NCI-H2029 treated with DMSO at 0.1 percent for 48 hours (cell line): ENCODE measurements around the gene KCNH4.
"Not testable (repeated sequence)": the region's sequence is repeated elsewhere in the genome, so short reads cannot be mapped to it uniquely, and the experiment has no call there.

ENCODE experiments used
- DNase-seq: peaks from one replicate; lab custom pipeline; 2025; lab: John Stamatoyannopoulos, UW

Gene KCNH4

DNA sequence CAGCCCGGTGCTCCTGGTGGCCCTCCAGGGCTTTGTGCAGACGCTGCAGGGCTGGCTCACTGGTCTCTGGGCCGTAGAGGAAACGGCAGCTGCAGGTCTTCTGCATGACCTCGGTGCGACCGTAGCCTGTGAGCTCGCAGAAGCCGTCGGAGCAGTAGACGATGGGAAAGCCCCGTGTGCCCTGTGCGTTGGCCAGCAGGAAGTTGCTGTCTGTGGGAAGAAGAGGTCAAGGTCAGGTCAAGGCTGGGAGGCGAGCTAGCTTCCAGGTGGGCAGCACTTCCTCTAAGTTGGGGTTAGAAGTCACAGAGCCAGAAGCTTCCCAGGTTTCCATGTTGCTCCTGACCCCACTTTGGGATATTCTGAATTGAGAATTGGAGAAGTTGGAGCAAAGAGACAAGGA is 2.1 kb downstream of the KCNH4 start:
- DNase-seq, result no peak

DNA sequence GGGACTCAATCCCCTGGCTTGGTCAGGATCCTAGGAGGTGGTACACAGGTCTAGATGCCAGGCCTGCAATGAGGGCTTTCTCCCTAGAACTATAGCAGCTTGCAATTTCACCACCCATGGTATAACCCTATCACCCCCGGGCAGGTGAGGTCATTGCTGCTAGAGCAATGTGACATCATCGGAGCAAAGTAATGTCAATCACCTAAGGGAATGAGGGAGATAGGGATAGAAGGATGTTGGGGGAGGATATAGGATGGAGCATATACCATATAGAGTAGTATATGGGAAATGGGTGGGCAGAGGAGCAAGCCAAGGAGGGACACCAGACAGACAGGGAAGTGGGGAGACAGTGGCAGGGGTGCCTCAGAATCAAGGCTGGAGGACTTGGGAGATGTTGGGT is 3.3 kb downstream of the KCNH4 start:
- DNase-seq, result no peak

DNA sequence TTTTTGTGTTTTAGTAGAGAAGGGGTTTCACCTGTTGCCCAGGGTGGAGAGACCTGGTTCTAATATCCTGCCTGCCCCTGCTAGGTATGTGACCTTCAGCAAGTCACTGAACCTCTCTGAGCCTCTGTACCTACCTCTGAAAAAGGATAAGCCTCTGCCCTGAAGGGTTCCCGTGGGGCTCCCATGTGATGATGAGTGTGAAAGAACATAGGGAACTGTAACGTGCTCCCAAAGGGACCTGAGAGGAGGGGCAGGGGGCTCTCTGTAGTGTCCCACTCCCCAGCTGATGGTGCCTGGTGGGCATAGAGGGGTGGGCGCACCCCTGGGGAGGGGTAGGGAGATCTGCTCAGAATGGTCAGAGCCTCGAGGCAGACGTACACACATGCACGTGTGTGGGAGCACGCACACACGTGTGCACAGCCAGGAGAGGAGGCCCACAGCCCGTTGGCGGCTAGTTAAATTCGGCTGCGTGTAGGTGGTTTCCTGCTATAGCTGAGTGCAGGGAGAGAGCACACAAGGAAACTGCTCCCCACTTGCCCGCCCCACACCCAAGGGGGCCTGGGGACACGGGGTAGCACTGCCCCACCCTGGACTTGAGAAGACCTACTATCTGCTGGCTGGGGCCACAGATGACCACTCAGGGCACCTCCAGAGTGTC is 6.7 kb downstream of the KCNH4 start:
- DNase-seq, result no peak

DNA sequence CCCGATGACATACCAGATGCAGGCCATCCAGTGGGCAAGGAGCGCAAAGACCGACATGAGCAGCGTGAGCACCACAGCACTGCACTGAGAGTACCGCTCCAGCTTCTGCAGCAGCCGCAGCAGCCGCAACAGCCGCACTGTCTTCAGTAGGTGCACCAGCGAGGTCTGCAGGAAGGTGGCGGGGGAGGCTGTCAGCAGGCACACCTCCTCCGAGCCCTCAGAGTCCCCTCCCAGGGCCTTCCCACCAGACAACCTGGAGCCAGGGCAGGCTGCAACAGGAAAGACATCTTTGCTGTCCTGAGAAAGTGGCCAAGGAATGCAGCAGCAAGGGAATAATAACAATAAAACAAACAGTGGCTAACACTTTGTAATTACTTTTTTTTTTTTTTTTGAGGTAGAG is 9.1 kb downstream of the KCNH4 start:
- no peak for DNase-seq

DNA sequence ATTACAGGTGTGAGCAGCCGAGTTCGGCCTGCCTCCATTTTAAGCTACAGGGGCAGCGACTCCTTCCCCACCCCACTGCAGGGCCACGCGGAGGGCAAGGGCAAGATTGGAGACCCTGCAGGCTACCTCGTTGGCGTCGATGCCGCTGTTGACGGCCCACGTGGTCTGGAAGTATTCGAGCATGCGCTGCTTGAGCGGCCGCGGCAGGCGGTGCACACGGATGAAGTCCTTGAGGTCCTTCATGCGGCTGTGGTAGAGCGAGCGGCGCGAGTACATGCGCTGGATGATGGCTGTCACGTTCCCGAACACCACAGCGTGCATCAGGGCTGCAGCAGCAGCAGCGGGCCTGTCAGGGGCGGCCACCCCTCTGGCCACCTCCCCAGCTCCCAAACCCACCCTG is 11.6 kb downstream of the KCNH4 start:
- no peak for DNase-seq

DNA sequence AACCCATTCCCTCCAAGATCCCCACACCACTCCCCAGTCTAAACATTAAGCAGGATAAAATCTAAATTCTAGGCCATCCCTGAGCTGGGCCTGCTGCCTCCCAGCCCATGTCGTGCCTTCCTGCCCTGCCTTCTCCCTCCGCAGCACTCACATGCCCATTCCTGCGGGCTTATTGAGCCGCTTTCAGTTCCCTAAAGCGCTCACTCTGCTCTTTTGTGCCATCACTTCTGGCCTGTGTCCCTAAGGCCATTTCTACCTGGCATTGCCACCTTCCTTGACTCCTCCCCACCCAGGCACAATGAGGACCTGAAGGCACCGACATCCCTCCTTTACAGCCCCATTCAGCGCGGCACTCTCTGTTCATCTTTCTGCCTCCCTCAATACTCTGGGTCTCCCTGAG is 13.1 kb downstream of the KCNH4 start:
- no peak for DNase-seq

DNA sequence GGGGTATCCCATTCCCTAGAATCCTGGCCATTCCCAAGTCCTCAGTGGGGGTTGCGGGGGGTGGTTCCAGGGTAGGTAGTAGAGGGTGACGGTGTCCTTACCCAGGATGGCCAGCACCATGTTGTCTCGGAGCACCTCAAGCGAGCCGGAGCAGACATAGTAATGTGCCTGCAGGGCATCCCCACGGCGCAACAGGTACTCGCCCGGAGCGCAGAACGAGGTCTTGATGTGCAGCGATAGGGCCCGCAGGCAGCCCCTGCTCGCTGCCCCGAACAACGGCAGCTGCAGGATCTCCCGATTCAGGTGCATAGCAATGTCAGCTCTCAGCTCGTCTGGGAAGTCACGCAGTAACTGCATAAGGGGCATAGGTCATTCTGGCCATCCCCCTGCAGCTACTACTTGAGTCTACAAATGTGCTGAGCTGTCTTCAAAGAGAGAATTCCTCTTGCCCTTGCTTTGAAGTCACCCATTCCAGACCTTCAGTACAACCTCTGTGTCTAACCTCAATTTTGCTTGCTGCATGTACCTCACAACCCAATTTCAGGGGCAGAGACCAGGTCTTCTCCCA is 14.7 kb downstream of the KCNH4 start:
- no peak for DNase-seq

DNA sequence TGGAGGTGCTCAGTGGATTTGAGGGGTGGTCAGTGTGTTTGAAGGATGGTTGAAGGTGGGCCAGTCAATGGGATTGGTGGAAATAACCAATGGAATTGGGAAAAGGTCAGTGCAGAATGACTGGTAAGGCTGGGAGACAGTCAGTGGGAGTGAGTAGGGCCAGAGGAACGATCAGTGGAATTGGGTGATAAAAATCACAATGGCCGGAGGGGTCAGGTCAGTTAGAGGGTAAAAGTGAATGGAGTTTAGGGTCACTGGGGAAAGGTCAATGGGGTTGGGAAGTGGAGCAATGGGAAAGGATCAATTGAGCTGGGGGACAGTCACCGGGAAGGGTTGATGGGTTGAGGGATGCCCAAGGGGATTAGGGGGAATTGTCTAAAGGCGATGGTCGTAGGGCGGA is 15.2 kb downstream of the KCNH4 start:
- DNase-seq, result no peak

DNA sequence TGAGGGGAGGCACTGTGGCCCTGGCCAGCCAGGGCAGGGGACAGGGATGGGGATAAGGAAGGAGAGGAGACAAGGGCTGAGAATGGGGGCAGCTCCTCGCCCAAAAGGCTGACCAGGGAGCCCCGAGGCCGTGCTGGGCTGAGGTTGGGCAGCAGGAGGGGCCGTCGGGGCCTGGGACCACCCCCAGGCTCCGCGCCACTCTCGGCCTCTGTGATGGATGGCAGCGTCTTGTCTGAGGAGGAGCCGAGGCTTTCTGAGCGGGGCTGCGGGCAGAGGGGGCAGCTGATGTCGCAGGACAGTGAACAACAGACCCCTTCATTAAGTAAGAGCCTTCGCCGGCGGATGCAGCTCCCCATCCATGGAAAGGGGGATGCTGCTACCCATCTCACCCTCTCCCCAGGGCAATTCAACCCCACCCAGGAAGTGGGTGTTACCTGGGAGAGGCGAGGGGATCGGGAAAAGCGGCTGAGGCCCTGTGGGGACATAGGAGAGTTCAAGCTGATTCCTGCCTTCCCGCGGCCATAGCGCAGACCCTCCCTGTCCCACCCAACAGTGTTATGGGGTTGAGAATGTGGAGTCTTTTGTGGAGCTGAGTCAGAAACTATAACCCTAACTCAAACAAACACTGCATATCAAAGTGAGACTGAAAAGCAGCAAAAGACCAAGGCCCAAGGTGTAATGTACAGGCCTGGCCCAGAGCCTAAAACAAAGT is 17.1 kb downstream of the KCNH4 start:
- DNase-seq, result no peak

DNA sequence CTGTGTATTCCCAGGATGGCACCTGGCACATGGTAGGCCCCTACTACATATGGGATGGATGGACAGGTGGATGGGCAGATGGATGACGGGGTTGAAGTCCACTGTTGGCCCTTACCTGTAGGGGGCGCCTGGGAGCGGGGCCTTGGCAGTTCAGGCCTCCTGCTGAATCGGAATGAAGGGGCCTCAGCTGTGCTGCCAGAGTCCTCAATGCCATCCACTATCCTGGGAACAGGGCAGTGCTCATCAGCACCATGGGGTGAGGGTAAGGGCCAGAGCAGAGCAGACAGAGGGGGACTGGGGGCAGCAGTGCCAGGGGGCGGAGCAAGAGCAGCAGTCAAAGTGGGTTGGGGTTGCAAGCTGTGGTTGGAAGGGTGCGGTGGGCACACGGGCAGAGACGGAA is 17.8 kb downstream of the KCNH4 start:
- DNase-seq, result no peak

DNA sequence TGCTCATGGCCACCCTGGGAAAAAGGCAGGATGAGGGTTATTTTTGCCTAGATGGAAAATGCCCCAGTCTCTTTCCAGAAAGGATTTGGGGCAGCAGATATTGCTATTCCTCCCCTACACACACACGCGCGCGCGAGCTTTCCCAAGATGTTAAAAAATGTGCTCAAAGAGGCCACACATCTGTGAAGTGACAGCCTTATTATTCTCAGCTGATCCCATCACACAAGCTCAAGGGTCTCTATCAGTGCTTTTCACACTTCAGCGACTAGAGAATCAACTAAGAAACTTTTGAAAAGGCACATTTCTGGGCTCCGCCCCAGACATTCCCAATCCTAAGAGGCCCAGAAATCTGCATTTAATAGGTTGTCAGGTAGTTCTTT is 20.4 kb downstream of the KCNH4 start:
- no peak for DNase-seq

DNA sequence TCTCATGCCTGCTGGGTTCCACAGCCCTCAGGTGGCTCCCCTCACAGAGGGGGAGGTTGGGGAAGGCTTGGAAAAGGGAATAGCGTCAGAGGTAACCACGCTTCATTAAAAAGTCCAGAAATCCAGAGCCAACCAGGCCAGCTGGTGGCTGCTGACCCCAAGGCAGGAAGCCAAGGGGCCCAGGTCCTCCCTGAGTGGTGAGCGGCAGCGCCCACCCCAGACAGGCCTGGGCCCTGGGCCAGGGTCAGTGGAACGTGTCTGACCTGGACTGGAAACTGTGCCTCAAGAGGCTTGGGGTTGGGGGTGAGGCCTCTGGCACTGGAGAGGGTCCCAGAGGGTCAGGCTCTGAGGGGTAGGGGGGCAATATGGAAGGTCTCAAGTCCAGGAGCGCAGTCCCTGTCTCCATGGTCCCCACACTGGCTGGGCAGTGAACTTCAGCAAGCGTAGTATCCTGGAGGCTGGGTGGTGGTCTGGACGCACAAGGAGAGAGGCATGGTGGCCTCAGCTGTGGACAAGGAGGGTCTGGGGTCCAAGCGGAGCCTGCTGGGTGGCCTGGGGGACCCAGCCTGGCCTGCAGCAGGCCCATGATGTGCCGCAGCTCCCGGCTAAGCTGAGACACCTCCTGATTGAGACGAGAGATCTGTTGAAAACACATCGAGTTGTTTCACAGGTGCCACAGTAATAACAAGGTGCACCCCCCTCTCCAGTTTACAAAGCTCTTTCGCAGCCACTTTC is 21.0 kb downstream of the KCNH4 start:
- DNase-seq, result no peak

DNA sequence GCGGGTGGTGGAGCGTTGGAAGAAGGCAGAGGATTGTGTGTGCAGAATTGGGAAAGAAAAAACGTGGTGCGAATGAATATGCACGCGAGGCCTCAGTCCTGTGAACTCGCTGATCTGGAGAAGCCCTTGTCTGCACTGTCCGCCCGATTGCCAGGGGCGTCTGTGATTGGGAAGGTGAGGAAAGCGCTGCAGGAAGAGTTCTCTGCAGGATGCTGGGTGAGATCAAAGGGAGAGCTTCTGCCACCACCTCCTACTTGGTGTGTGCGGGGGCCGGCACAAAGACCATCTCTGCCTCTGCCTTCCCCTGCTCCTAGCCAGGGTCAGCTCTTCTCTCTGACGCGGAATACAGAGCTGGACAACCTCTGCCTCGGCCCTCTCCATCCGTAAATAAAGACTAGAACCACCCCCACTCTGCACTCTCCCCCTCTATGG is 25.3 kb downstream of the KCNH4 start:
- DNase-seq, result no peak

DNA sequence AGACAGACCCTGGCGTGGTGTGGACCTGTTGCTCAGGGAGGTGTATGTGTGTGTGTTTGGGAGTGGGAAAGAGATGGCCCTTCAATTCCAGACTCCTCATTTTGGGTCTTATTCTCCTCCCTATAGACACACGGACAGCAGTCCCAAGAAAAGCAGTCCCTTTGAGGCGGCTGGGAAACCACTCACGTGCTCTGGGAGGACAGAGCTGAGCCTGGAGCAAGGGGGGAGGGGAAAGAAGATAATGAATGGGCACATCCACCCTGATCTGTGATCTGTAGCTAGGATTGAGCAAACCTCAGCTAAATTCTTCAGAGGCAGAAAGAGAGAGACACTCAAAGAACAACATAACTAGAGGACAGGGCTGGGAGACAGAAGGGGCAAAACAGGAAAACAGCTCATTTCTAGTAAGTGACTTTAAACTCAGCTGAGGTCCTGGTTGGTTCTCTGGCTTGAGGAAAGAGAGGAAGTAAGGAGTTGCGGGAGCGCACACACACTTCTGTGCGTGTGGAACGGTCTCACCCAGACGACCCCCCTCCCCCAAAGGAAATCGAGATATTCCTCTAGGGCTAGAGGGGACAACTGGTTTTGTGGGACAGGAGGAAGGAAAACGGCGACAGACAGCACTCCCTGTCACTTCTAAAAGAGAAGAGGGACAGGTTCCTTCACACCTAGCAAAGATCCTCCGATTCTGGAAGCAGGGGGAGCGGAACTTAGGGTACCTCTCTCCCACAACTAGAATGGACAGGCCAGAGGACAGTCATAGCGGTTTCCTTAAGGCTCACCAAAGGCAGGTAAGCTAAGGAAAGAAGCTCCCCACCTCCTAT is 26.8 kb downstream of the KCNH4 start:
- no peak for DNase-seq

DNA sequence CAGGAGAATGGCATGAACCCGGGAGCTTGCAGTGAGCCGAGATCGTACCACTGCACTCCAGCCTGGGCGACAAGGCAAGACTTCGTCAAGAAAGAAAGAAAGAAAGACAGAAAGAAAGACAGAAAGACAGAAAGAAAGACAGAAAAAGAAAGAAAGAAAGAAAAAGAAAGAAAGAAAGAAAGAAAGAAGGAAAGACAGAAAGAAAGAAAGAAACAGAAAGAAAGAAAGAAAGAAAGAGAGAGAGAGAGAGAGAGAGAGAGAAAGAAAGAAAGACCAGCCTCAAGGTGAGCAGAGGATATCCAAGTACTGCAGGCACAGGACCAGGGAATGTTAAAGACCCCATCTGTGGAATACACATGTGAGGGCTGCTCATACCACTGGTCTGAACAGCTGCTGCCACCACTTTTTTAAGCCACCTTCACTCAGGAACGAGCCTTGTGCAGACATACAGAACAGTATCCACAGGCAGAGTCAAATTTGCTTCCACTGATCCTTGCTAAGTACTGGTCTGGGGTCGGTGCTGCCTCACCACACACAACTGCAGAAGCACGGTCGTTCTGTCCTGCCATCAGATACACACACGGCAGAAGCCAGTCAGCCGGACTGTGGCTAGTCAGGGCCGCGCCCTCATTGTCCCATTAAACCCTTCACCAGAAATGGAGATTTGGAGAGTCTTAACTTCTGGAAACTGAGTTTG is 33.9 kb downstream of the KCNH4 start:
- no peak for DNase-seq

DNA sequence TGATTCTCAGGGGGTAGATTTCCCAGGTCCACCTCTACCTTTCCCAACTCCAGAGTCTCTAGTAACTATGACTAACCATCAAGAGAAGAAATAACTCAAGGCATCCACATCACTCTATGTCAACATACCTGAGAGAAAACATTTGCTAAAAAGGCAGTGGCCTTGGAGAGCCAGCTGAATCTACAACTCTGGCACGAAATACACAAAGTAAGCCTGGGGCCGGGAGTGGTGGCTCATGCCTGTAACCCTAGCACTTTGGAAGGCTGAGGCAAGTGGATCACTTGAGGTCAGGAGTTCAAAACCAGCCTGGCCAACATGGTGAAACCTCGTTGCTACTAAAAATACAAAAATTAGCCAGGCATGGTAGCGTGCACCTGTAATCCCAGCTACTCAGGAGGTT is 37.8 kb downstream of the KCNH4 start:
- DNase-seq, result not testable (repeated sequence)

DNA sequence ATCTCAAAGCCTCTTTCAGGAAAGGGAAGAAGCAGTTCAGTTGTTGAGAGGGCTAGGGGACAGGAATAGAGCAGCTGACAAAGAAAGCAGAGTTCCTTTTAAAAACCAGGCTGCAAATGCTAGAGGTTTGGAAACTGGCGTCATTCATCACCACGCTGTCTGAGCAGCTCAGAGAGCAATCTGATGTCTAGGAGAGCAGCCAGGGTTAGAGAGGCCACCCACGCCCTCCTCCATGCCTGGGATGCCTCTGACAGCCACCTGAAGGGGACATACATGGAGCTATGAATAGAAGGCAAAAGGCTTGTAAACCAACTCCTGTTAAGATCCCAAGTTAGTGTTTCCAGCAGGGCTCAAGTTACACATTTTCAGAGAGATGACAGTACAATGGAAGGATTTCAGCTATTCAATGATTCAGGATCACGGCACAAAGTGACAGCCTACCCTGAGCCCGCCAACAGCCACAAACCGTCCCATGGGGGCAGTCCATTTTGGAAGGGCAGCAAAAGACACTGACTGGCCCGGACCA is 38.5 kb downstream of the KCNH4 start:
- no peak for DNase-seq

DNA sequence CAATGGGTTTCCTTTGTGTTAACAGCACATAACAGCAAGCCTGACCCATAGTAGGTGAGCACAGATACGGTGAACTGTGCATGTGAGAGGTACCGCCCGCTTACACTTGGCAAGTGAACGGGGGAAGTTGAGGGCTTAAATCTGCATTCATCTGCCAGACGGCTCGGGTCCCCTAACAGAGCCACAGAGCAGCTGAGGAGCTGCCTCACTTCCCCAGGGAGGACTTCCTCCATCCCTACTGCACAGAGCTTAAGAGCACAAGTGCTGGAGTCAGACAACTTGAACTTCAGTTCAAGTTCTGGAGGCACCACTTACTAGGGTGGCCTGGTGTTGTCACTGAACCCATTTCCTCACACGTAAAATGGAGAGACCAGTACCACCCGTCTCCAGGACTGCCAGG is 39.6 kb downstream of the KCNH4 start:
- no peak for DNase-seq

DNA sequence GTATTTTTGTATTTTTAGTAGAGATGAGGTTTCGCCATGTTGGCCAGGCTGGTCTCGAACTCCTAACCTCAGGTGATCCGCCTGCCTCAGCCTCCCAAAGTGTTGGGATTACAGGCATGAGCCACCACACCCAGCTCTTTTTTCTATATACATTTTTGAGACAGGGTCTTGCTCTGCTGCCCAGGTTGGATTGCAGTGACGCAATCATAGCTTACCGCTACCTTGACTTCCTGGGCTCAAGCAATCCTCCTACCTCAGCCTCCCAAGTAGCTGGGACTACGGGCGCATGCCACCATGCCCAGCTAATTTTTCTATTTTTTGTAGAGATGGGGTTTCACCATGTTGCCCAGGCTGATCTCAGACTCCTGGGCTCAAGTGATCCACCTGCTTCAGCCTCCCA is 40.3 kb downstream of the KCNH4 start:
- not testable (repeated sequence) for DNase-seq

DNA sequence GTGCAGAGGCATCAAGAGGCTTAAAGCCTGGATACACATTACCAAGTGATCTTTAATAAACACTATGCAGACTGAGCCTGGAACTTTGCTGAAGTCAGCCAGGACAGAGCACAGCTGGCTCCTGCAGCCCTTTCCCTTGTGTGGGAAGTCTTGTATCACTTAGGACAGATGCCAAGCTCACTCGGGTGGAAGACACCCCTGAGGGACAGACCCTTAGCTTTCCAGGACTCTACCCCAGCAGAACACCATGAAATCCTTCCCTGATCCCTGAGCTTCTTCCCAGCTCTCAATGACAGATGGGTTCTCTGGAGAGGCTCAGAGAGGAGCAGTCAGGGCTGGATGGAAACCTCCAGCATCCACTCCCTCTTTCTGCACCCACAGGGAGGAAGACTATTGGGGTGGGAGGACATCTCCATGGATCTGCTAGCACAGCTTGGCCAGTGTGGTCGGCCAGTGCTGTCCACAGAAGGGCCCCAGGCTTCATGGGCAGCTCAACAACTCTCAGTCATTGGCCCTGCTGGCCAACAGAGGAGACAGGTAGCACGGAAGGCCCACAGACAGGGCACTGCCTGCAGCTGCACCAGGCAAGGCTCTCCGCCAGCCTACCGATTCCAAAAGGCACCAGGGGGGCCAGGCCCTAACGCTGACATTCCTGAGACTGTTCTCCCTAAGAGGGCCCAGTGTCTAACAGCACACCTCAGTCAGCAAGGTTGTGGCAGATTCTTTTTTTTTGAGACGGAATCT is 42.0 kb downstream of the KCNH4 start:
- no peak for DNase-seq

DNA sequence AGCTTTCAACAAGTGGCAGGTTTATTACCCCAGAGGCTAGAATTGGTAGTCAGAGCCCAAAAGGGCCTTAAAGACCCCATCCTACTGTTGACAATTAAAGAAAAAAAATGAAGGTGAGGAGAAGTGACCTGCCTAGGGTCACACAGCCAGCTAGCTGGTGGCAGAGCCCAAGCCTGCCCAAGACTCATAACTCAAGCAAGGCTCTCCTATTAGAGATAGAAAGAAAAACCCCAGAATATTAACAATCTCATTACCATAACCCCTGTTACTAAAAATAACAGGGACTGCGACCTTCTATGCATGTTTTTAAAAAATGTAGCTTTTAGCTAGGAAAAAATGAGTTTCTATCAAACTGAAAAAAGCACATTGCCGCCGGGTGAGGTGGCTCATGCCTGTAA is 44.3 kb downstream of the KCNH4 start:
- DNase-seq, result no peak
